ENCODE data around the gene PLCH1. TPM values are rescaled to one million over a fixed set of nuclear protein-coding genes. Genes with fewer than 3 reads are reported as not detected.

PLCH1 gene
- total and polyA plus RNA-seq, 2 experiments from 2014 or later: 8.1 to 25.3 TPM

- TF ChIP-seq REST (IDR thresholded peaks at IDR 0.05; ENCODE audit: unreplicated experiment) (no peak), EZH2phosphoT487 (IDR thresholded peaks at IDR 0.05; ENCODE audit: unreplicated experiment) (no peak), CREB1 (CRISPR knock-in tag; IDR thresholded peaks at IDR 0.05; ENCODE audit: low read depth) (no peak), ZNF331 (CRISPR knock-in tag; IDR thresholded peaks at IDR 0.05; ENCODE audit: low read depth) (no peak), JUNB (IDR thresholded peaks at IDR 0.05; ENCODE audit: unreplicated experiment) (no peak), CTCF (conservative IDR thresholded peaks at IDR 0.05; ENCODE audit: low read depth in 2 of 2) (no peak), NANOG (IDR thresholded peaks at IDR 0.05; ENCODE audit: borderline replicate concordance) (no peak)
Measured at GRCh38 chr3:155423526-155424322, 321.1 kb downstream of the PLCH1 start (continued).

GRCh38 chr3:155420881-155421486, 323.9 kb downstream of the PLCH1 start:
- H3K36me3 ChIP-seq (ENCODE audit: insufficient read depth): 0 out of 2 replicates have a peak, but pooled peaks cover 3% of the 10 kb centered on the region
- H3K9me3 Mint-ChIP-seq: peaks cover 5% of the 10 kb centered on the region; the same call in 2 of the 3 replicates
- H3K4me1 Mint-ChIP-seq: peaks cover 31% of the 10 kb centered on the region
- no peak overlapping the region for H2AFZ ChIP-seq
- no peaks in the 10 kb centered on the region for H3K27me3 ChIP-seq (ENCODE audit: insufficient read depth)
- H3K4me3 Mint-ChIP-seq: no peak overlapping the region
- peaks cover 37% of the 10 kb centered on the region for H3K4me1 ChIP-seq (ENCODE audit: insufficient read depth)
- no peak overlapping the region for H3K4me3 ChIP-seq
- H3K27me3 Mint-ChIP-seq (ENCODE audit: insufficient read depth, low read depth, poor library complexity): no peaks in the 10 kb centered on the region
- H3F3A ChIP-seq (replicated peaks; ENCODE audit: low read depth): no peaks in the 10 kb centered on the region
- peak overlapping the region; percentile 33 for H3K4me2 ChIP-seq
- peak; percentile 84 for ATAC-seq
- H3K27ac Mint-ChIP-seq: no peak overlapping the region
- no peaks in the 10 kb centered on the region for H4K20me1 ChIP-seq (replicated peaks; ENCODE audit: insufficient read depth)
- no peaks in the 10 kb centered on the region for H3K79me2 ChIP-seq (replicated peaks; ENCODE audit: insufficient read depth)
- H3K27ac ChIP-seq (ENCODE audit: low read depth): no peak overlapping the region
- DNase-seq (ENCODE audit: low spot score): peak; percentile 48
- H3K9me2 ChIP-seq (ENCODE audit: insufficient read depth): peaks cover 5% of the 10 kb centered on the region
- peaks cover under 1% of the 10 kb centered on the region; the same call in 1 of the 3 replicates for H3K36me3 Mint-ChIP-seq (ENCODE audit: low read depth)
- TF ChIP-seq ETS1 (IDR thresholded peaks at IDR 0.05): no peak
- TF ChIP-seq EZH2phosphoT487 (IDR thresholded peaks at IDR 0.05; ENCODE audit: unreplicated experiment): no peak
- no peak for TF ChIP-seq ZNF462 (CRISPR knock-in tag; IDR thresholded peaks at IDR 0.05)
